Smooth muscle cell (in vitro differentiated cells): ENCODE measurements around the gene PNKP. TPM values are rescaled to one million over a fixed set of nuclear protein-coding genes. Genes with fewer than 3 reads are reported as not detected.

Experiments
- DNase-seq: peaks from one replicate; lab custom pipeline; 2025; ENCODE audit not compliant: unreplicated experiment; lab: John Stamatoyannopoulos, UW
- H2AFZ ChIP-seq: fragments of 200-600 bp; sonication (generic); 2 replicates; pipeline ENCODE4 v1.6.0; 2016; ENCODE audit warnings: antibody characterized with exemption, low read depth, mild to moderate bottlenecking
- H3F3A ChIP-seq: fragments of 200-600 bp; sonication (generic); 2 replicates; pipeline ENCODE4 v1.6.0; 2017; ENCODE audit warnings: antibody characterized with exemption, low read depth
- H3K27ac ChIP-seq: fragments of 200-600 bp; sonication (generic); 2 replicates; pipeline ENCODE4 v1.5.1; 2016; ENCODE audit warnings: low read depth, mild to moderate bottlenecking
- H3K27me3 ChIP-seq: fragments of 200-600 bp; sonication (generic); 2 replicates; pipeline ENCODE4 v1.6.1; 2016; ENCODE audit warnings: low read depth, mild to moderate bottlenecking
- H3K36me3 ChIP-seq: fragments of 200-600 bp; sonication (generic); 2 replicates; pipeline ENCODE4 v1.5.1; 2016; ENCODE audit warnings: low read depth
- H3K4me1 ChIP-seq: fragments of 200-600 bp; sonication (generic); 2 replicates; pipeline ENCODE4 v1.5.1; 2016; ENCODE audit warnings: low read depth
- H3K4me2 ChIP-seq: fragments of 200-600 bp; sonication (generic); 2 replicates; pipeline ENCODE4 v1.6.0; 2016; ENCODE audit warnings: mild to moderate bottlenecking
- H3K4me3 ChIP-seq: fragments of 200-600 bp; sonication (generic); 2 replicates; pipeline ENCODE4 v1.5.1; 2016; ENCODE audit warnings: mild to moderate bottlenecking
- H3K79me2 ChIP-seq: fragments of 200-600 bp; sonication (generic); 2 replicates; pipeline ENCODE4 v1.6.0; 2016; ENCODE audit warnings: low read depth, mild to moderate bottlenecking
- H3K9ac ChIP-seq: fragments of 200-600 bp; sonication (generic); 2 replicates; pipeline ENCODE4 v1.6.0; 2016; ENCODE audit warnings: low read depth
- H3K9me3 ChIP-seq: fragments of 200-600 bp; sonication (generic); replicated peaks from 2 replicates; pipeline ENCODE4 v1.5.1; 2016; ENCODE audit warnings: low read depth
- H4K20me1 ChIP-seq: fragments of 200-600 bp; sonication (generic); 2 replicates; pipeline ENCODE4 v1.6.0; 2016; ENCODE audit warnings: low read depth
- WGBS: methylation state at CpG from one replicate; pipeline ENCODE4 v1.1.7; 2016; ENCODE audit warnings: low lambda C conversion rate; 5-methylcytosine and 5-hydroxymethylcytosine counted together
- polyA plus RNA-seq: library from polyadenylated mRNA; unstranded; fragments of >200 nt; fragmentation: Nextera tagmentation; extraction: Ambion mirVana; gene quantifications from 2 replicates; pipeline ENCODE4 v1.2.1, GENCODE V29; 2016
- total RNA-seq: library from RNA; depleted of rRNA; stranded (reverse); fragments of >200 nt; gene quantifications from 2 replicates; pipeline ENCODE4 v1.2.3, GENCODE V29; 2014
- TF ChIP-seq, protein P1 (sequence below): fragments of 200-600 bp; sonication (generic); IDR thresholded peaks from 2 replicates; pipeline ENCODE4 v1.5.1; 2017; ENCODE audit warnings: borderline replicate concordance, mild to moderate bottlenecking, antibody characterized with exemption; ENCODE audit not compliant: insufficient read depth, poor library complexity, severe bottlenecking

Gene PNKP
- total and polyA plus RNA-seq, 2 experiments from 2014 or later = 15.3 to 42.4 TPM

DNA sequence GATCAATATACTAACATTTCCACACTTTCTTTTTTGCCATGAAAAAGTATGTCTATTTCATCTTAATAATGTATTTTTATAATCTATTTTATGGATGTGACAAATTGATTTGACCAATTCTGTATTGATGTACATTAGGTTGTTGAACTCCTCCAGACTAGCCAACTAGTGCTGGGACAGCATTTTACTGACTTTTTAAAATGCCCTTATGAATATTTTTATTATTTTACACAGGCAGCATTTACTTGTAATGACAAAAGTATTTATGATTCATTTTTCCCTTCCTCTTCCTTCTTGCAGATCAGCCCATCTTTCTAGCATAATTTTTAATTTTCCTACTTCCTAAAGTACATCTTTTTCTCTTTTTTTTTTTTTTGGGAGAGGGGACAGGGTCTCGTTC is 53.4 kb downstream of the PNKP start:
- Histone ChIP-seq H3K36me3 (no peaks in the 10 kb centered on the region), H2AFZ (no peak overlapping the region), H3F3A (peaks cover 15% of the 10 kb centered on the region), H3K9me3 (no peaks in the 10 kb centered on the region), H3K4me3 (peak overlapping the region; percentile 82), H3K4me2 (peak overlapping the region; percentile 96), H3K79me2 (peaks cover 9% of the 10 kb centered on the region), H4K20me1 (no peaks in the 10 kb centered on the region), H3K9ac (peak overlapping the region; percentile 97), H3K4me1 (peaks cover 17% of the 10 kb centered on the region), H3K27ac (peak overlapping the region; percentile 94), H3K27me3 (no peaks in the 10 kb centered on the region)
- WGBS = 75% methylated on average over 1 of the region's 1 CpG
- TF ChIP-seq, protein P1, sequence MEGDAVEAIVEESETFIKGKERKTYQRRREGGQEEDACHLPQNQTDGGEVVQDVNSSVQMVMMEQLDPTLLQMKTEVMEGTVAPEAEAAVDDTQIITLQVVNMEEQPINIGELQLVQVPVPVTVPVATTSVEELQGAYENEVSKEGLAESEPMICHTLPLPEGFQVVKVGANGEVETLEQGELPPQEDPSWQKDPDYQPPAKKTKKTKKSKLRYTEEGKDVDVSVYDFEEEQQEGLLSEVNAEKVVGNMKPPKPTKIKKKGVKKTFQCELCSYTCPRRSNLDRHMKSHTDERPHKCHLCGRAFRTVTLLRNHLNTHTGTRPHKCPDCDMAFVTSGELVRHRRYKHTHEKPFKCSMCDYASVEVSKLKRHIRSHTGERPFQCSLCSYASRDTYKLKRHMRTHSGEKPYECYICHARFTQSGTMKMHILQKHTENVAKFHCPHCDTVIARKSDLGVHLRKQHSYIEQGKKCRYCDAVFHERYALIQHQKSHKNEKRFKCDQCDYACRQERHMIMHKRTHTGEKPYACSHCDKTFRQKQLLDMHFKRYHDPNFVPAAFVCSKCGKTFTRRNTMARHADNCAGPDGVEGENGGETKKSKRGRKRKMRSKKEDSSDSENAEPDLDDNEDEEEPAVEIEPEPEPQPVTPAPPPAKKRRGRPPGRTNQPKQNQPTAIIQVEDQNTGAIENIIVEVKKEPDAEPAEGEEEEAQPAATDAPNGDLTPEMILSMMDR = no peak
- DNase-seq = no peak

DNA sequence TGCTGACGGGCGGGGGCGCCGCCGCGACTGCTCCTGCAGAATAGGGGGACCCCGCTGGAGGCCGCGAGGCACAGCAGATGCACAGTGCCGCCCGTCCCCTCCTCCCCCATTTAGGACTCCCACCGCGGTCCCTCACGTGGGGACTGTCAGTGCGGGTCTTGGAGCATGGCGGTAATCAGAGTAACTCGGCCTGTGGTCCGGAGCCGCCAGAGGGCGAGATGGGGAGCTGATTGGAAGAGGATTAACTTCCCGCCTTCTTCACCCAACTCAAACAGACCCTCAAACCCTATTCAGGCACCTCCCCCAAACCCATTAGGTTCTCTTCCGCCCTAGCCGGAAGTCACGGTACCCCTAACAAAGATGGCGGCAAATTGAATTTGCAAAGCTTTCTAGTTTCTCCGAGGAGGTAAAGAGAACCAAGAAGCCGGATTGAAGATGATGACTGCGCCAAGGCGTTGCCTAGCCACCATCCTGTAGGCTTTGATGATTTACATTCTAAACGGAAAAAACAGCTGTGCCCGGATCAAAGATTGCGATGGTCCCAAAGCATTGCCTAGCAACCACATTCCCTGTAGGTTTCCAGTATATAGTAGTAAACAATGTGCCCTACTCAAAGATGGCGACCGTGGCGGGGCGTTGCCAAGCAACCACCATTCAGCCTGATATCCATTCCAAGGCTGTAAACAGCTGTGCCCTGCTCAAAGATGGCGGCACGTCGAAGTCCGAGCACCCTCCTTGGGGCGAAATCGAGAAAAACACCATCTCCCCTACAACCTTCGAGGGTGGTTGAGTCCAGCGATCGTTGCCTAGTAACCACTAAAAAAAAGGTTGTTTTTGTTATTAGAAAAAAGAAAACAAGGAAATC is 54.1 kb downstream of the PNKP start, which contains the start of gene FUZ:
Gene FUZ, minus strand, starts transcription at position 296 of the 865 bp plus-strand sequence. Its CDS starts 186 bp downstream, at position 110.
- Histone ChIP-seq H3K36me3 (no peaks in the 10 kb centered on the region), H3K27ac (peak within 1 kb of the TSS; percentile 94), H3K79me2 (peaks cover under 1% of the 10 kb centered on the region), H3K27me3 (no peaks in the 10 kb centered on the region), H3K4me1 (peaks cover 16% of the 10 kb centered on the region), H4K20me1 (no peaks in the 10 kb centered on the region), H3K4me2 (peak within 1 kb of the TSS; percentile 96), H3F3A (peaks cover 15% of the 10 kb centered on the region), H3K9ac (peak within 1 kb of the TSS; percentile 97), H3K9me3 (no peaks in the 10 kb centered on the region), H2AFZ (peak within 1 kb of the TSS; percentile 78), H3K4me3 (peak within 1 kb of the TSS; percentile 82)
- WGBS = 2% methylated on average over 44 of the region's 45 CpGs
- DNase-seq = peak; percentile 71
- TF ChIP-seq, protein P1 = peak; percentile 12

DNA sequence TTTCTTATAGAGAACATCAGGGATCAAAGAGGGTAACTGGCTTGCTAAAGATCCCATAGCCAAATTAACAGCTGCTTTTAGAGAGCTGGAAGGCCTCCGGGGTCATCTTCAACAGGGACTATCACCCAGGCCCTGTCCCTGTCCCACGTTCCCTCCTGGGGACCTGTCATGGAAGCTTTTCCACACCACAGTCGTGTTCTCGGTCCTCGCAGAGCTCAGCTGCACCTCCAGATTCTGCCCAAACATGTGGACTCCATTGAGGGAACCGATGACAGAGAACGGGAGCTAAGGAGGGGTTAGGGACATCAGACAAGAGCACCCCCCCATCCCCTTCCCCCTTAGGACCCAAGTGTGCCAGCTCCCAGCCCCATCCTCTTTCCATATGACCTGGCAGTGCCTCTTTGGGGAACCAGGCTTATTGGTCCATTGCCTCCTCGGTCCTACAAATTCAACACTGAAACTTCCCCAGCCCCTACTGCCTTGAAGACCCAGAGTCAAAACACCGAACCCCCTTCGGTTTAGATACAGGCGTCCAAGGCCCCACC is 54.9 kb downstream of the PNKP start:
- Histone ChIP-seq H3K4me1 (peaks cover 16% of the 10 kb centered on the region), H3K27ac (peak overlapping the region; percentile 94), H4K20me1 (no peaks in the 10 kb centered on the region), H3K27me3 (no peaks in the 10 kb centered on the region), H3K36me3 (no peaks in the 10 kb centered on the region), H3K4me3 (peak overlapping the region; percentile 82), H3K9ac (peak overlapping the region; percentile 97), H3K9me3 (no peaks in the 10 kb centered on the region), H3K79me2 (no peaks in the 10 kb centered on the region), H2AFZ (peak overlapping the region; percentile 78), H3F3A (peaks cover 20% of the 10 kb centered on the region), H3K4me2 (peak overlapping the region; percentile 96)
- TF ChIP-seq, protein P1 = no peak
- DNase-seq = no peak
- WGBS = 60% methylated on average over 11 of the region's 11 CpGs
